WTC11 (cell line): ENCODE measurements around the gene AXL. TPM values are rescaled to one million over a fixed set of nuclear protein-coding genes. Genes with fewer than 3 reads are reported as not detected.
A peak's percentile ranks its signal among the peaks of the same experiment; 100 is the strongest.

Source experiments
- ATAC-seq: fragments of 200-7000 bp; cut with Tn5 transposase; 2 replicates; pipeline ENCODE4 v1.10.0; 2021; ENCODE audit warnings: mild to moderate bottlenecking, moderate library complexity
- CTCF ChIA-PET: fragments of 300-600 bp; sonication (Branson Sonifier 250); formaldehyde crosslinking; loops from one replicate; lab custom pipeline; 2021; ENCODE audit warnings: antibody characterized with exemption; lab: Charles Lee
- POLR2A ChIA-PET: fragments of 350-600 bp; sonication (Branson Sonifier 250); formaldehyde crosslinking; loops from one replicate; lab custom pipeline; 2021; ENCODE audit warnings: antibody characterized with exemption; lab: Charles Lee
- DNase-seq: peaks from one replicate; pipeline ENCODE4 v3.0.0; 2021; ENCODE audit warnings: low spot score
- H3K27ac Mint-ChIP-seq: 2 replicates; pipeline ENCODE4 v1.8.0; 2021; ENCODE audit warnings: mixed read lengths
- H3K27me3 Mint-ChIP-seq: 2 replicates; pipeline ENCODE4 v1.8.0; 2021; ENCODE audit warnings: low read depth, mild to moderate bottlenecking, moderate library complexity, mixed read lengths
- H3K36me3 Mint-ChIP-seq: 2 replicates; pipeline ENCODE4 v1.8.0; 2021; ENCODE audit warnings: mixed read lengths
- H3K4me1 Mint-ChIP-seq: 2 replicates; pipeline ENCODE4 v1.8.0; 2022; ENCODE audit warnings: mixed read lengths
- H3K4me3 Mint-ChIP-seq: 2 replicates; pipeline ENCODE4 v1.8.0; 2021; ENCODE audit warnings: mild to moderate bottlenecking, moderate library complexity, mixed read lengths
- H3K9me3 Mint-ChIP-seq: 2 replicates; pipeline ENCODE4 v1.8.0; 2021; ENCODE audit warnings: mixed read lengths
- AR ChIP-seq: fragments of 250-450 bp; sonication (Bioruptor Pico); IDR thresholded peaks from 2 replicates; pipeline ENCODE4 v1.9.0; 2021; ENCODE audit warnings: mild to moderate bottlenecking
- CDX4 ChIP-seq: fragments of 250-450 bp; sonication (Bioruptor Pico); IDR thresholded peaks from 2 replicates; pipeline ENCODE4 v1.9.0; 2021; ENCODE audit warnings: moderate library complexity, mild to moderate bottlenecking, inconsistent platforms, borderline replicate concordance
- CTCF ChIP-seq: fragments of 200-600 bp; IDR thresholded peaks from 2 replicates; pipeline ENCODE4 v1.8.0; 2022; ENCODE audit warnings: antibody characterized with exemption
- E2F1 ChIP-seq: sonication (generic); formaldehyde crosslinking; IDR thresholded peaks from 2 replicates; pipeline ENCODE4 v1.8.0; 2022; ENCODE audit warnings: mild to moderate bottlenecking, missing genetic modification reagents
- ETV6 ChIP-seq: sonication (generic); formaldehyde crosslinking; IDR thresholded peaks from 2 replicates; pipeline ENCODE4 v1.8.1; 2022; ENCODE audit warnings: mild to moderate bottlenecking, missing genetic modification reagents
- FOXP1 ChIP-seq: sonication (generic); formaldehyde crosslinking; IDR thresholded peaks from 2 replicates; pipeline ENCODE4 v1.8.0; 2022; ENCODE audit warnings: missing genetic modification reagents, mild to moderate bottlenecking, moderate library complexity, borderline replicate concordance
- HMGA2 ChIP-seq: fragments of 250-450 bp; sonication (Bioruptor Pico); IDR thresholded peaks from 2 replicates; pipeline ENCODE4 v1.4.0; 2021; ENCODE audit warnings: mild to moderate bottlenecking, moderate library complexity
- HMGXB4 ChIP-seq: sonication (generic); formaldehyde crosslinking; IDR thresholded peaks from 2 replicates; pipeline ENCODE4 v1.8.1; 2023; ENCODE audit warnings: mild to moderate bottlenecking, moderate library complexity, missing genetic modification reagents
- KAT7 ChIP-seq: sonication (generic); formaldehyde crosslinking; IDR thresholded peaks from 2 replicates; pipeline ENCODE4 v1.8.1; 2023; ENCODE audit warnings: missing genetic modification reagents, mild to moderate bottlenecking, borderline replicate concordance
- NFE2L1 ChIP-seq: sonication (generic); formaldehyde crosslinking; IDR thresholded peaks from 2 replicates; pipeline ENCODE4 v1.8.1; 2023; ENCODE audit warnings: missing genetic modification reagents
- NR3C1 ChIP-seq: sonication (generic); formaldehyde crosslinking; conservative IDR thresholded peaks from 2 replicates; pipeline ENCODE4 v1.8.1; 2023; ENCODE audit warnings: low read depth, mild to moderate bottlenecking, missing genetic modification reagents
- OVOL2 ChIP-seq: fragments of 250-450 bp; sonication (Bioruptor Pico); IDR thresholded peaks from 2 replicates; pipeline ENCODE4 v1.9.0; 2021; ENCODE audit warnings: mild to moderate bottlenecking, borderline replicate concordance
- SMAD4 ChIP-seq: sonication (generic); formaldehyde crosslinking; IDR thresholded peaks from 2 replicates; pipeline ENCODE4 v1.8.0; 2022; ENCODE audit warnings: mild to moderate bottlenecking, missing genetic modification reagents
- SOX15 ChIP-seq: fragments of 250-450 bp; sonication (Bioruptor Pico); IDR thresholded peaks from 2 replicates; pipeline ENCODE4 v1.9.0; 2021; ENCODE audit warnings: mild to moderate bottlenecking
- ZBTB43 ChIP-seq: sonication (generic); formaldehyde crosslinking; IDR thresholded peaks from 2 replicates; pipeline ENCODE4 v1.8.1; 2023; ENCODE audit warnings: mild to moderate bottlenecking, missing genetic modification reagents
- ZNF281 ChIP-seq: sonication (generic); formaldehyde crosslinking; IDR thresholded peaks from 2 replicates; pipeline ENCODE4 v1.8.0; 2023; ENCODE audit warnings: mild to moderate bottlenecking, missing genetic modification reagents
- total RNA-seq: library from RNA; stranded (reverse); gene quantifications from 3 replicates; pipeline ENCODE4 v1.2.3, GENCODE V29; 2021

The AXL gene
- total RNA-seq, 1 experiment from 2014 or later, result 25.0 TPM

GRCh38 chr19:41296433-41296871 lies 77.4 kb downstream of the AXL start (continued):
- TF ChIP-seq ZBTB43, result no peak
- no peak for TF ChIP-seq E2F1 (CRISPR knock-in tag)
- TF ChIP-seq HMGA2 (CRISPR knock-in tag), result no peak
- TF ChIP-seq FOXP1 (CRISPR knock-in tag), result no peak
- TF ChIP-seq, all 79 proteins: peak for 0

GRCh38 chr19:41297628-41298347 lies 78.8 kb downstream of the AXL start:
- ATAC-seq (no peak; the same call in 1 of the 2 replicates), DNase-seq (no peak)
- ChIA-PET POLR2A (interaction anchor here (0.5 kb wide), 1 partner anchor 94 kb away, joined by 6 read pairs; no protein-coding TSS in a partner anchor), CTCF (interaction anchor here (0.6 to 1.9 kb wide), 2 partner anchors 11 to 83 kb away, joined by 3 to 7 read pairs; no protein-coding TSS in a partner anchor)
- Mint-ChIP-seq H3K27ac (peak overlapping the region; percentile 78), H3K4me1 (no peaks in the 10 kb centered on the region), H3K9me3 (no peaks in the 10 kb centered on the region), H3K27me3 (no peaks in the 10 kb centered on the region), H3K4me3 (no peak overlapping the region), H3K36me3 (peaks cover 94% of the 10 kb centered on the region)
- TF ChIP-seq HMGXB4 (CRISPR knock-in tag) (no peak), SMAD4 (no peak), OVOL2 (CRISPR knock-in tag) (no peak), KAT7 (CRISPR knock-in tag) (no peak), NFE2L1 (CRISPR knock-in tag) (no peak), CTCF (no peak), ZBTB43 (no peak), CDX4 (CRISPR knock-in tag) (no peak), ZNF281 (no peak), ETV6 (CRISPR knock-in tag) (no peak), NR3C1 (CRISPR knock-in tag) (no peak), SOX15 (CRISPR knock-in tag) (no peak), AR (CRISPR knock-in tag) (no peak)
